Posterior vena cava (tissue), 2 donors: ENCODE data around the gene SERAC1. TPM values are rescaled to one million over a fixed set of nuclear protein-coding genes. Genes with fewer than 3 reads are reported as not detected.

ENCODE experiments used
- DNase-seq: peaks from one replicate; pipeline ENCODE4 v3.0.0-alpha.2; 2020; ENCODE audit warnings: low spot score
- intact Hi-C, 2 donors: fragments of 100-400 bp; cut with DNase I; formaldehyde crosslinking; loops; one replicate each; pipeline versions ENCODE4 v1.14.1 to v1.14.2; 2022 to 2023
- total RNA-seq, 2 donors: library from RNA; stranded (reverse); fragmentation: NEBNext Ultra II Directional; extraction: Animal tissue kit (Norgen Biotek cat#: 25700); gene quantifications; one replicate each; pipeline ENCODE4 v1.2.1, GENCODE V29; 2021
- donor health status: DM: yes; HTN: yes; CAD: no.
- donor health status: DM: yes; HTN: yes; CAD: no.

Gene SERAC1
- total RNA-seq, 2 donors from 2014 or later: 7.6 to 9.1 TPM

DNA sequence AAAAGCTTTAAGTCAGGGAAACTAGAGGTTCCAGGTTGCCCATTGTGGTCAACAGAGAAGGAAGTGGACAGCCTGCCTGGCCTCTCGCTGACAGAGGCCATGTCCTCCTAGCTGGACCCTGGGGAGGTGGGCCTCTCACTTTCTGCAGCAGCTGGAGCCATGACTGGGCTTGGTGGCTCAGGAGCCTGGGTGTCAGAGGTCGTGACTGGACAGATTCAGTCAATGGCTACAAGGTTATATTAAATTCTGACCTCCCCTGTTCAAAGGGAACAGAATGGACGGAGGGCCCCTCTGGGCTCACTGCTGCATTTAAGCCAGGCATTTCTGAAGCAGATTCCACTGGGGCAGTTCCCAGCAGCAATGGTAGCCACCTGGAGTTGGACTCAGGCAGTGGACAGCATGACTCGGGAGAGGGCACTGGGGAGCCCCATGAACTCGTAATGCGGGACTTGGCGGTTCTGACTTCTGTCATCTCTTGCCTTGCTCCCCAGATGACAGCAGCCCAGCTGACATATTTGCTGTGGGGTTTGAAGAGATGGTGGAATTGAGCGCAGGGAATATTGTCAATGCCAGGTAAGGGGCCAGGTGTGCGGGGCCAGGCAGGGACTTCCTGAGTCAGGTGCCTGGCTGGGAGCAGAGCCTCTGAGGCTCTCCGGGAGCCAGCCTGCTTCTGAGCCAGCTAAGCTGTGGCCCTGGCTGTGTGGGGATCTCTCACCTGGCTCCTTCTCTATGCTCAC is 99.7 kb downstream of the SERAC1 start:
- intact Hi-C loops: loop anchor here in 1 of 2 donors (2.0 kb wide), 1 partner anchor 86 kb away; no protein-coding TSS in a partner anchor
- DNase-seq: peak; percentile 78

DNA sequence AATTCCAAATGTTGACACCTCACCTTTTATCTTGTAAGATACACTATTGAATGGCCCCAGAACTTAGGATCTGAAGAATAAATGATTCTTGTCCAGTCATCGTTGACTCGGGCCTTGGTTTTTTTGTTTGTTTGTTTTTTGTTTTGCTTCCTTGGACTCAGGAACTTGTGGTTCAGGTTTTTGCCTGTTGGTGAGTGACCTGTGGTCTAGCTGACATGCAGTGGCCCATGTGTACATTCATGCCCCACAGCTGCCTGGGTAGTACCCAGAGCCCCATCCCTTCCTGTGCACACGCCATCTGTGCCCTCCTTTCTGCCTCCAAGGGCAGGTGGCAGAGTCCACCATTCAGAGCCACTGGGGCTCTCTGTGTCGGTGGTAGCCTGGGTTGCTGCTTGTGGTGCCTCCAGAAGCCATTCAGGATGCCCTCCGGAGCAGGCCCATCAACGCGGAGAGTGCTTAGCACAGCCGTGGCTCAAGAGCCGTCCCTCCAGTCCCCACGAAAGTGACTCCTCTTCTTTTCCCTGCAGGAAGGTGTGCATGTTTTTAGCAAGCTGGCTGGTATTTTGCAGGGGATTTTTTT is 100.5 kb downstream of the SERAC1 start:
- peak; percentile 60 for DNase-seq
- intact Hi-C loops: loop anchor here in 1 of 2 donors (2.0 kb wide), 1 partner anchor 85 kb away; no protein-coding TSS in a partner anchor

DNA sequence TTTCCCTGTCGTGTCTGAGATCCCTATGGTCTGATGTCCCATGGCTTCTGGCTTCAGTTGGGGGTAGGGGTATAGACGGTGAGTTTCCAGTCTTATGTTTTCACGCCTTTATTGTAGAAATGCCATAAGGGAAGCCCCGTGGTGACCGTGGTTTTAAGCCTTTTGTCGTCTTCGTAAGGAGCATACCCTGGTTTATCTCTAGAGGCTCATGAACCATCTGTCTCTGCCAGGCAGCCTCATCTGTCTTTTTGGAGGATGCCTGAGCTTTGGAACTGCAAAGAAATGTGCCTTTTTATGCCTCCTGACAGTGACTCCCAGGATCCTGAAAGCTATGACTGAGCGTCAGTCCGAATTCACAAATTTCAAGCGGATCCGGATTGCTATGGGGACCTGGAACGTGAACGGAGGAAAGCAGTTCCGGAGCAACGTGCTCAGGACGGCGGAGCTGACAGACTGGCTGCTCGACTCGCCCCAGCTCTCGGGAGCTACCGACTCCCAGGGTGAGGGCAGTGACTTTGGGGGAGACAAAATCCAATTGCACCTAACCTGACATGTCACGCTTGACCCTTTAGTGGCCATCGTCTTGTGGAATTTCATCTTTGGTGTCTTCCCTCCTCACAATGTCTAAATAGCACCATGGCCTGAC is 101.8 kb downstream of the SERAC1 start:
- DNase-seq: peak; percentile 47
- intact Hi-C loops: no loop called here

DNA sequence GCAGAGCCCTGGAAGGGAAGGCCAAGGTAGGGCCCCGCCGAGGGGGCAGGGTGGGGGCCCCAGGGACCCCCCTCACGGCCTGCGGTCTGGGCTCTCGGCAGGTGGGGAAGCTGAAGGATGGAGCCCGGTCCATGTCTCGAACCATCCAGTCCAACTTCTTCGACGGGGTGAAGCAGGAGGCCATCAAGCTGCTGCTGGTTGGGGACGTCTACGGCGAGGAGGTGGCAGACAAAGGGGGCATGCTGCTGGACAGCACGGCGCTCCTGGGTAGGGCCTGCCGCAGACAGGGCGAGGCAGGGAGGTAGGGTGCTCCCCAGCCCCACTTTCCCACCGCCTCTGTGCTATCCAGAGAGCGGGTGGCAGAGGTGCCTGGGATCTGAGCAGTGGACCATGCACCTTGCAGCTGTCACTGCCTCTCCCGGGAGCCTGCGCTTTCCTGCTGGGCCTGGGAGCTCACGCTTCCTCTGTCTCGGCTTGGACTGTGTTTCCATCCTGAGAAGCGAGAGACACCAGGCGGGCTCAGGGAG is 103.3 kb downstream of the SERAC1 start:
- DNase-seq: peak; percentile 60
- intact Hi-C loops: no loop called here

- intact Hi-C loops: no loop called here
- DNase-seq: peak; percentile 50
These were observed 104.3 kb downstream of the SERAC1 start for GRCh38 chr6:158063736-158064135.

DNA sequence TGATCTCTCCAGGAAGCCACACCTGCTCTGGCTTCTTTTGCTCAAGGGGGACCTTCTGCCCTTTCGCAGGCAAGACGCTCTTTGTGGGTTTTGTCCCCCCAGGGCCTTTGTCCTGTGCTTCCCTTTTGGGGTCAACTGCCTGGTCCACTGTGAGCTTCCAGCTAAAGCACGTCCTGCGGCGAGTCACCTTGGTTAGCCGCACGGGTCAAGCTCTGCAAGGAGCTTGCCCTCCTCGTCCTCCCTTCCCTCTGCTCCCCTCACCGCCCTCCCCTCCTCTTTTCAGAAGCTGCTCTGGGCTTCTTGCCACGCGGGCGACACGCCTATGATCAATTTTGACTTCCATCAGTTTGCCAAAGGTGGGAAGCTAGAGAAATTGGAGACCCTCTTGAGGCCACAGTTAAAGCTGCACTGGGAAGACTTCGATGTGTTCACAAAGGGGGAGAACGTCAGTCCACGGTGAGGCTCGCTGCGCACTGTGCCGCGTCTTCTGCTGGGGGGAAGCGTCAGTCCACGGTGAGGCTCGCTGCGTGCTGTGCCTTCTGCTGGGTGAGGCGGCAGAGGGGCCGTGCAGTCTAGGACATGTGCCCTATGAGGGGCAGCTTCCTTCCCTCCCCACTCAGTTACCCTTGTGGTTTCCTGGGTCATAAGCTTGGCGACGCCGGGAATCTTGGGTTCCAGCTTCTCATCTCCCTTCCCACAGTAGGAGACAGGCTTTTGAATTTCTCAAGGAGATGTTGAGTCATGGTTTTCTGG is 106.2 kb downstream of the SERAC1 start:
- DNase-seq: peak; percentile 78

DNA sequence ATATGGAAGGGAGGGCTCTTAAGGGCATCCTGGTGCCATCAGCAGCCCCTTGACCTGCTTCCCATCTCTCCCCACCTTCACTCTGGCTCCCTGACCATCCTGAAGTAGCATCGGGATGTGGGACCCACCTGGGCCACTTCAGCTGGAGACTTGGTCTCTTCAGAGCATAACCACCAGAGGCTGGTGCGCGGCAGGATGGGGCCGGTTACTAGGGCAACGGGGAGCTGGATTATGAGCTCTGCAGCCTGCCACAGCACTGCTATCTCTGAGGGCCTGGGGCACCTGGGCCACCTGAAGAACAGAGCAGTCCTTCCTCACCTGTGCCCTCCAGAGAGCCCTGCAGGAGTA is 106.7 kb downstream of the SERAC1 start:
- intact Hi-C loops: no loop called here
- DNase-seq: peak; percentile 81

More for the DNA sequence above, 106.2 kb downstream of the SERAC1 start:
- intact Hi-C loops: no loop called here

GRCh38 chr6:158060455-158061360 is 107.4 kb downstream of the SERAC1 start:
- peak; percentile 97 for DNase-seq
- intact Hi-C loops: no loop called here

Other genes with a start within 250 kb of the SERAC1 start
- gene SYNJ2, start 186.4 kb downstream of the SERAC1 start, total RNA-seq: 10 to 100 TPM; 19.6 to 30.4 TPM
- gene GTF2H5, start 88 bp upstream of the SERAC1 start, total RNA-seq: 10 to 100 TPM; 22.8 to 24.3 TPM
- gene TULP4, start 144.2 kb upstream of the SERAC1 start, total RNA-seq: 10 to 100 TPM; 66.3 to 71.9 TPM